ENCODE data around the gene SLC6A13. TPM values are rescaled to one million over a fixed set of nuclear protein-coding genes. Genes with fewer than 3 reads are reported as not detected.

SLC6A13 gene
- total RNA-seq, 1 experiment from 2014 or later, result not detected

- Histone ChIP-seq H3K9me3 (ENCODE audit: low read length) (no peaks in the 10 kb centered on the region), H3K4me2 (ENCODE audit: low read depth, low read length, poor library complexity, severe bottlenecking) (no peak overlapping the region), H3K9ac (ENCODE audit: low read length) (no peak overlapping the region), H3K36me3 (ENCODE audit: insufficient read depth, low read length) (no peaks in the 10 kb centered on the region), H3K4me3 (ENCODE audit: low read length) (no peak overlapping the region), H4K20me1 (ENCODE audit: insufficient read depth, low read depth, low read length) (no peaks in the 10 kb centered on the region), H3K27ac (ENCODE audit: low read length) (no peak overlapping the region), H3K9me2 (replicated peaks; ENCODE audit: insufficient read depth, low read length) (no peaks in the 10 kb centered on the region), H3K4me1 (ENCODE audit: low read length) (peaks cover 15% of the 10 kb centered on the region), H3K79me2 (ENCODE audit: low read length) (no peaks in the 10 kb centered on the region), H3K27me3 (ENCODE audit: low read length) (no peaks in the 10 kb centered on the region), H2AFZ (ENCODE audit: low read length) (no peak overlapping the region)
- DNase-seq, result no peak
Observed at GRCh38 chr12:272942-273341, 10.3 kb upstream of the SLC6A13 start.

GRCh38 chr12:271161-271560 is 8.5 kb upstream of the SLC6A13 start:
- no peak overlapping the region for H3K4me3 ChIP-seq (ENCODE audit: low read length)
- H2AFZ ChIP-seq (ENCODE audit: low read length), result no peak overlapping the region
- no peak for DNase-seq
- H3K4me1 ChIP-seq (ENCODE audit: low read length), result peaks cover 6% of the 10 kb centered on the region
- no peak overlapping the region for H3K9ac ChIP-seq (ENCODE audit: low read length)
- no peaks in the 10 kb centered on the region for H3K9me3 ChIP-seq (ENCODE audit: low read length)
- no peaks in the 10 kb centered on the region for H3K36me3 ChIP-seq (ENCODE audit: insufficient read depth, low read length)
- H3K9me2 ChIP-seq (replicated peaks; ENCODE audit: insufficient read depth, low read length), result no peaks in the 10 kb centered on the region
- no peak overlapping the region for H3K27ac ChIP-seq (ENCODE audit: low read length)
- no peaks in the 10 kb centered on the region for H4K20me1 ChIP-seq (ENCODE audit: insufficient read depth, low read depth, low read length)
- H3K4me2 ChIP-seq (ENCODE audit: low read depth, low read length, poor library complexity, severe bottlenecking), result no peak overlapping the region
- no peaks in the 10 kb centered on the region for H3K79me2 ChIP-seq (ENCODE audit: low read length)
- no peaks in the 10 kb centered on the region for H3K27me3 ChIP-seq (ENCODE audit: low read length)

GRCh38 chr12:269191-269590 is 6.6 kb upstream of the SLC6A13 start:
- H3K27me3 ChIP-seq (ENCODE audit: low read length), result no peaks in the 10 kb centered on the region
- no peak overlapping the region for H3K4me3 ChIP-seq (ENCODE audit: low read length)
- DNase-seq, result no peak
- no peaks in the 10 kb centered on the region for H3K9me3 ChIP-seq (ENCODE audit: low read length)
- H3K9me2 ChIP-seq (replicated peaks; ENCODE audit: insufficient read depth, low read length), result no peaks in the 10 kb centered on the region
- H3K9ac ChIP-seq (ENCODE audit: low read length), result no peak overlapping the region
- no peak overlapping the region for H2AFZ ChIP-seq (ENCODE audit: low read length)
- no peaks in the 10 kb centered on the region for H4K20me1 ChIP-seq (ENCODE audit: insufficient read depth, low read depth, low read length)
- no peaks in the 10 kb centered on the region for H3K4me1 ChIP-seq (ENCODE audit: low read length)
- no peak overlapping the region for H3K4me2 ChIP-seq (ENCODE audit: low read depth, low read length, poor library complexity, severe bottlenecking)
- no peaks in the 10 kb centered on the region for H3K79me2 ChIP-seq (ENCODE audit: low read length)
- H3K36me3 ChIP-seq (ENCODE audit: insufficient read depth, low read length), result no peaks in the 10 kb centered on the region
- H3K27ac ChIP-seq (ENCODE audit: low read length), result no peak overlapping the region

GRCh38 chr12:268483-268840 is 5.8 kb upstream of the SLC6A13 start:
- no peaks in the 10 kb centered on the region for H3K9me3 ChIP-seq (ENCODE audit: low read length)
- no peaks in the 10 kb centered on the region for H3K36me3 ChIP-seq (ENCODE audit: insufficient read depth, low read length)
- no peak overlapping the region for H2AFZ ChIP-seq (ENCODE audit: low read length)
- no peaks in the 10 kb centered on the region for H4K20me1 ChIP-seq (ENCODE audit: insufficient read depth, low read depth, low read length)
- no peak overlapping the region for H3K9ac ChIP-seq (ENCODE audit: low read length)
- no peaks in the 10 kb centered on the region for H3K4me1 ChIP-seq (ENCODE audit: low read length)
- DNase-seq, result no peak
- no peaks in the 10 kb centered on the region for H3K79me2 ChIP-seq (ENCODE audit: low read length)
- H3K4me3 ChIP-seq (ENCODE audit: low read length), result no peak overlapping the region
- no peak overlapping the region for H3K27ac ChIP-seq (ENCODE audit: low read length)
- no peak overlapping the region for H3K4me2 ChIP-seq (ENCODE audit: low read depth, low read length, poor library complexity, severe bottlenecking)
- no peaks in the 10 kb centered on the region for H3K27me3 ChIP-seq (ENCODE audit: low read length)
- H3K9me2 ChIP-seq (replicated peaks; ENCODE audit: insufficient read depth, low read length), result no peaks in the 10 kb centered on the region

- Histone ChIP-seq H3K27me3 (ENCODE audit: low read length) (no peaks in the 10 kb centered on the region), H3K4me3 (ENCODE audit: low read length) (no peak overlapping the region), H2AFZ (ENCODE audit: low read length) (no peak overlapping the region), H3K36me3 (ENCODE audit: insufficient read depth, low read length) (no peaks in the 10 kb centered on the region), H3K27ac (ENCODE audit: low read length) (no peak overlapping the region), H3K79me2 (ENCODE audit: low read length) (no peaks in the 10 kb centered on the region), H4K20me1 (ENCODE audit: insufficient read depth, low read depth, low read length) (no peaks in the 10 kb centered on the region), H3K9ac (ENCODE audit: low read length) (no peak overlapping the region), H3K9me3 (ENCODE audit: low read length) (no peaks in the 10 kb centered on the region), H3K9me2 (replicated peaks; ENCODE audit: insufficient read depth, low read length) (no peaks in the 10 kb centered on the region), H3K4me2 (ENCODE audit: low read depth, low read length, poor library complexity, severe bottlenecking) (no peak overlapping the region), H3K4me1 (ENCODE audit: low read length) (no peaks in the 10 kb centered on the region)
- no peak for DNase-seq
Observed at GRCh38 chr12:267581-268482, 5.2 kb upstream of the SLC6A13 start.

- H4K20me1 ChIP-seq (ENCODE audit: insufficient read depth, low read depth, low read length), result no peaks in the 10 kb centered on the region
- H2AFZ ChIP-seq (ENCODE audit: low read length), result no peak overlapping the region
- H3K27ac ChIP-seq (ENCODE audit: low read length), result no peak overlapping the region
- no peaks in the 10 kb centered on the region for H3K9me3 ChIP-seq (ENCODE audit: low read length)
- no peaks in the 10 kb centered on the region for H3K36me3 ChIP-seq (ENCODE audit: insufficient read depth, low read length)
- no peaks in the 10 kb centered on the region for H3K27me3 ChIP-seq (ENCODE audit: low read length)
- H3K79me2 ChIP-seq (ENCODE audit: low read length), result no peaks in the 10 kb centered on the region
- no peak for DNase-seq
- H3K4me2 ChIP-seq (ENCODE audit: low read depth, low read length, poor library complexity, severe bottlenecking), result no peak overlapping the region
- H3K9me2 ChIP-seq (replicated peaks; ENCODE audit: insufficient read depth, low read length), result no peaks in the 10 kb centered on the region
- no peak overlapping the region for H3K4me3 ChIP-seq (ENCODE audit: low read length)
- no peak overlapping the region for H3K9ac ChIP-seq (ENCODE audit: low read length)
- H3K4me1 ChIP-seq (ENCODE audit: low read length), result no peaks in the 10 kb centered on the region
Observed at GRCh38 chr12:265096-265495, 2.5 kb upstream of the SLC6A13 start.

GRCh38 chr12:264269-264668 is 1.6 kb upstream of the SLC6A13 start:
- H3K79me2 ChIP-seq (ENCODE audit: low read length), result no peaks in the 10 kb centered on the region
- H2AFZ ChIP-seq (ENCODE audit: low read length), result no peak overlapping the region
- H3K9ac ChIP-seq (ENCODE audit: low read length), result no peak overlapping the region
- no peaks in the 10 kb centered on the region for H3K9me2 ChIP-seq (replicated peaks; ENCODE audit: insufficient read depth, low read length)
- H3K4me1 ChIP-seq (ENCODE audit: low read length), result no peaks in the 10 kb centered on the region
- H3K9me3 ChIP-seq (ENCODE audit: low read length), result no peaks in the 10 kb centered on the region
- no peaks in the 10 kb centered on the region for H3K27me3 ChIP-seq (ENCODE audit: low read length)
- H3K4me2 ChIP-seq (ENCODE audit: low read depth, low read length, poor library complexity, severe bottlenecking), result no peak overlapping the region
- no peak for DNase-seq
- no peak overlapping the region for H3K4me3 ChIP-seq (ENCODE audit: low read length)
- no peaks in the 10 kb centered on the region for H4K20me1 ChIP-seq (ENCODE audit: insufficient read depth, low read depth, low read length)
- no peak overlapping the region for H3K27ac ChIP-seq (ENCODE audit: low read length)
- no peaks in the 10 kb centered on the region for H3K36me3 ChIP-seq (ENCODE audit: insufficient read depth, low read length)

GRCh38 chr12:263574-263973 is 938 bp upstream of the SLC6A13 start:
- no peaks in the 10 kb centered on the region for H3K9me2 ChIP-seq (replicated peaks; ENCODE audit: insufficient read depth, low read length)
- H3K27me3 ChIP-seq (ENCODE audit: low read length), result no peaks in the 10 kb centered on the region
- no peak for DNase-seq
- H3K36me3 ChIP-seq (ENCODE audit: insufficient read depth, low read length), result no peaks in the 10 kb centered on the region
- no peak overlapping the region for H3K4me2 ChIP-seq (ENCODE audit: low read depth, low read length, poor library complexity, severe bottlenecking)
- H3K9me3 ChIP-seq (ENCODE audit: low read length), result no peaks in the 10 kb centered on the region
- H3K79me2 ChIP-seq (ENCODE audit: low read length), result no peaks in the 10 kb centered on the region
- no peaks in the 10 kb centered on the region for H3K4me1 ChIP-seq (ENCODE audit: low read length)
- H2AFZ ChIP-seq (ENCODE audit: low read length), result no peak overlapping the region
- no peak overlapping the region for H3K4me3 ChIP-seq (ENCODE audit: low read length)
- H3K9ac ChIP-seq (ENCODE audit: low read length), result no peak overlapping the region
- H4K20me1 ChIP-seq (ENCODE audit: insufficient read depth, low read depth, low read length), result no peaks in the 10 kb centered on the region
- no peak overlapping the region for H3K27ac ChIP-seq (ENCODE audit: low read length)

Data from Karpas-422 (cell line).